Liver (tissue), 9 donors: Measurements from ENCODE around the gene PIP5KL1. TPM values are rescaled to one million over a fixed set of nuclear protein-coding genes. Genes with fewer than 3 reads are reported as not detected.

Source experiments
- DNase-seq: peaks from one replicate; pipeline ENCODE4 v3.0.0-alpha.2; 2017; ENCODE audit warnings: low spot score
- H3K27ac ChIP-seq, 2 donors: one replicate each; pipeline ENCODE4 v1.7.0; 2013; ENCODE audit warnings: inconsistent platforms in 2 of 2, low read length in 2 of 2, control low read depth in 1 of 2, low read depth in 1 of 2, mild to moderate bottlenecking in 1 of 2
- H3K27me3 ChIP-seq, 4 donors: one replicate each; pipeline versions ENCODE4 v1.6.1 to v1.7.0; 2013; ENCODE audit warnings: low read length in 3 of 4, inconsistent platforms in 1 of 4, mild to moderate bottlenecking in 1 of 4, moderate library complexity in 1 of 4; ENCODE audit not compliant: control insufficient read depth in 4 of 4, insufficient read depth in 4 of 4
- H3K36me3 ChIP-seq, 4 donors: one replicate each; pipeline versions ENCODE4 v1.6.1 to v1.7.0; 2013; ENCODE audit warnings: low read length in 3 of 4, mild to moderate bottlenecking in 3 of 4, low read depth in 1 of 4, moderate library complexity in 1 of 4; ENCODE audit not compliant: control insufficient read depth in 4 of 4, insufficient read depth in 3 of 4
- H3K4me1 ChIP-seq, 4 donors: one replicate each; pipeline versions ENCODE4 v1.6.1 to v1.7.0; 2013; ENCODE audit warnings: low read length in 3 of 4, mild to moderate bottlenecking in 3 of 4, moderate library complexity in 1 of 4; ENCODE audit not compliant: control insufficient read depth in 4 of 4, insufficient read depth in 4 of 4
- H3K4me3 ChIP-seq, 3 donors: one replicate each; pipeline versions ENCODE4 v1.6.1 to v1.7.0; 2013; ENCODE audit warnings: low read length in 3 of 3, control low read depth in 1 of 3, low read depth in 1 of 3, mild to moderate bottlenecking in 1 of 3
- H3K9ac ChIP-seq, 2 donors: one replicate each; pipeline ENCODE4 v1.7.0; 2013; ENCODE audit warnings: low read length in 2 of 2, mild to moderate bottlenecking in 2 of 2, moderate library complexity in 2 of 2, control low read depth in 1 of 2, low read depth in 1 of 2
- H3K9me3 ChIP-seq, 4 donors: one replicate each; pipeline versions ENCODE4 v1.6.1 to v1.7.0; 2013; ENCODE audit warnings: low read length in 3 of 4; ENCODE audit not compliant: control insufficient read depth in 4 of 4
- EGR1 ChIP-seq, 2 donors: IDR thresholded peaks; 2 replicates each; pipeline ENCODE4 v1.6.1; 2016 to 2018; ENCODE audit warnings: antibody characterized with exemption in 2 of 2, low read depth in 2 of 2
- GABPA ChIP-seq, 2 donors: IDR thresholded peaks in 1 of 2; conservative IDR thresholded peaks in 1 of 2; 2 replicates each; pipeline ENCODE4 v1.6.1; 2016; ENCODE audit warnings: antibody characterized with exemption in 2 of 2, mild to moderate bottlenecking in 1 of 2, moderate library complexity in 1 of 2
- HNF4A ChIP-seq, 2 donors: conservative IDR thresholded peaks; 2 replicates each; pipeline ENCODE4 v1.6.1; 2016; ENCODE audit warnings: antibody characterized with exemption in 2 of 2, mild to moderate bottlenecking in 2 of 2
- HNF4G ChIP-seq: IDR thresholded peaks from 2 replicates; pipeline ENCODE4 v1.6.1; 2016; ENCODE audit warnings: antibody characterized with exemption
- MAX ChIP-seq: IDR thresholded peaks from 2 replicates; pipeline ENCODE4 v1.6.1; 2016; ENCODE audit warnings: antibody characterized with exemption
- RAD21 ChIP-seq, 2 donors: IDR thresholded peaks; 2 replicates each; pipeline ENCODE4 v1.6.1; 2016; ENCODE audit warnings: antibody characterized with exemption in 2 of 2, mild to moderate bottlenecking in 2 of 2
- RXRA ChIP-seq, 2 donors: IDR thresholded peaks; 2 replicates each; pipeline ENCODE4 v1.6.1; 2017 to 2018; ENCODE audit warnings: antibody characterized with exemption in 2 of 2, mild to moderate bottlenecking in 1 of 2
- YY1 ChIP-seq: IDR thresholded peaks from 2 replicates; pipeline ENCODE4 v1.6.1; 2016; ENCODE audit warnings: antibody characterized with exemption, mild to moderate bottlenecking
- WGBS: extraction: QIAGEN DNeasy Blood & Tissue Kit; methylation state at CpG from one replicate; pipeline ENCODE4 v1.1.7; 2013; 5-methylcytosine and 5-hydroxymethylcytosine counted together
- polyA plus RNA-seq, 2 donors: library from polyadenylated mRNA; stranded (reverse) in 1 of 2; unstranded in 1 of 2; fragments of 200-250 nt in 1 of 2; fragments of >200 nt in 1 of 2; fragmentation: Nextera tagmentation in 1 of 2; extraction: Ambion mirVana in 1 of 2; gene quantifications; one replicate each; pipeline versions ENCODE4 v1.2.1 to v1.2.3, GENCODE V29; 2013 to 2015
- total RNA-seq, 2 donors: library from RNA; depleted of rRNA; stranded (reverse); fragments of >200 nt; gene quantifications; one replicate each; pipeline ENCODE4 v1.2.3, GENCODE V29; 2014
- TF ChIP-seq, protein P1 (sequence below): IDR thresholded peaks from 2 replicates; pipeline ENCODE4 v1.6.1; 2016; ENCODE audit warnings: antibody characterized with exemption
- TF ChIP-seq, protein P2 (sequence below): IDR thresholded peaks from 2 replicates; pipeline ENCODE4 v1.6.1; 2016; ENCODE audit warnings: antibody characterized with exemption
- TF ChIP-seq, protein P3 (sequence below): fragments of 150-350 bp; IDR thresholded peaks from 2 replicates; pipeline ENCODE4 v1.5.1; 2017; ENCODE audit warnings: improper control_type of control experiment, low read depth, low read length; ENCODE audit not compliant: missing input control
- donor health status: healthy.
- donor health status: healthy.
- donor health status: healthy.
- donor health status: healthy.
- donor health status: healthy.

The PIP5KL1 gene
- total and polyA plus RNA-seq, 4 donors: 0.06 to 1.5 (median 0.49) TPM

- Histone ChIP-seq H3K4me1 (peaks cover 3 to 24% (median 19%) of the 10 kb centered on the region in 4 donors), H3K9ac (no peak overlapping the region), H3K9me3 (no peaks in the 10 kb centered on the region), H3K4me3 (no peak overlapping the region), H3K36me3 (peaks cover 0 to 1% (median 0%) of the 10 kb centered on the region in 4 donors), H3K27me3 (no peaks in the 10 kb centered on the region), H3K27ac (no peak overlapping the region)
- 84% methylated on average over 4 of the region's 4 CpGs for WGBS
- no peak for DNase-seq
- no peak for TF ChIP-seq RAD21 (IDR thresholded peaks at IDR 0.05)
- no peak for TF ChIP-seq RXRA (IDR thresholded peaks at IDR 0.05)
- no peak for TF ChIP-seq EGR1 (IDR thresholded peaks at IDR 0.05; ENCODE audit: low read depth in 2 of 2)
- TF ChIP-seq, protein P1, sequence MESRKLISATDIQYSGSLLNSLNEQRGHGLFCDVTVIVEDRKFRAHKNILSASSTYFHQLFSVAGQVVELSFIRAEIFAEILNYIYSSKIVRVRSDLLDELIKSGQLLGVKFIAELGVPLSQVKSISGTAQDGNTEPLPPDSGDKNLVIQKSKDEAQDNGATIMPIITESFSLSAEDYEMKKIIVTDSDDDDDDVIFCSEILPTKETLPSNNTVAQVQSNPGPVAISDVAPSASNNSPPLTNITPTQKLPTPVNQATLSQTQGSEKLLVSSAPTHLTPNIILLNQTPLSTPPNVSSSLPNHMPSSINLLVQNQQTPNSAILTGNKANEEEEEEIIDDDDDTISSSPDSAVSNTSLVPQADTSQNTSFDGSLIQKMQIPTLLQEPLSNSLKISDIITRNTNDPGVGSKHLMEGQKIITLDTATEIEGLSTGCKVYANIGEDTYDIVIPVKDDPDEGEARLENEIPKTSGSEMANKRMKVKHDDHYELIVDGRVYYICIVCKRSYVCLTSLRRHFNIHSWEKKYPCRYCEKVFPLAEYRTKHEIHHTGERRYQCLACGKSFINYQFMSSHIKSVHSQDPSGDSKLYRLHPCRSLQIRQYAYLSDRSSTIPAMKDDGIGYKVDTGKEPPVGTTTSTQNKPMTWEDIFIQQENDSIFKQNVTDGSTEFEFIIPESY: no peak
- TF ChIP-seq, protein P2, sequence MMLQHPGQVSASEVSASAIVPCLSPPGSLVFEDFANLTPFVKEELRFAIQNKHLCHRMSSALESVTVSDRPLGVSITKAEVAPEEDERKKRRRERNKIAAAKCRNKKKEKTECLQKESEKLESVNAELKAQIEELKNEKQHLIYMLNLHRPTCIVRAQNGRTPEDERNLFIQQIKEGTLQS: no peak
- TF ChIP-seq, protein P3, sequence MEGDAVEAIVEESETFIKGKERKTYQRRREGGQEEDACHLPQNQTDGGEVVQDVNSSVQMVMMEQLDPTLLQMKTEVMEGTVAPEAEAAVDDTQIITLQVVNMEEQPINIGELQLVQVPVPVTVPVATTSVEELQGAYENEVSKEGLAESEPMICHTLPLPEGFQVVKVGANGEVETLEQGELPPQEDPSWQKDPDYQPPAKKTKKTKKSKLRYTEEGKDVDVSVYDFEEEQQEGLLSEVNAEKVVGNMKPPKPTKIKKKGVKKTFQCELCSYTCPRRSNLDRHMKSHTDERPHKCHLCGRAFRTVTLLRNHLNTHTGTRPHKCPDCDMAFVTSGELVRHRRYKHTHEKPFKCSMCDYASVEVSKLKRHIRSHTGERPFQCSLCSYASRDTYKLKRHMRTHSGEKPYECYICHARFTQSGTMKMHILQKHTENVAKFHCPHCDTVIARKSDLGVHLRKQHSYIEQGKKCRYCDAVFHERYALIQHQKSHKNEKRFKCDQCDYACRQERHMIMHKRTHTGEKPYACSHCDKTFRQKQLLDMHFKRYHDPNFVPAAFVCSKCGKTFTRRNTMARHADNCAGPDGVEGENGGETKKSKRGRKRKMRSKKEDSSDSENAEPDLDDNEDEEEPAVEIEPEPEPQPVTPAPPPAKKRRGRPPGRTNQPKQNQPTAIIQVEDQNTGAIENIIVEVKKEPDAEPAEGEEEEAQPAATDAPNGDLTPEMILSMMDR: no peak
These were observed 5.2 kb upstream of the PIP5KL1 start for GRCh38 chr9:127935765-127936221.

DNA sequence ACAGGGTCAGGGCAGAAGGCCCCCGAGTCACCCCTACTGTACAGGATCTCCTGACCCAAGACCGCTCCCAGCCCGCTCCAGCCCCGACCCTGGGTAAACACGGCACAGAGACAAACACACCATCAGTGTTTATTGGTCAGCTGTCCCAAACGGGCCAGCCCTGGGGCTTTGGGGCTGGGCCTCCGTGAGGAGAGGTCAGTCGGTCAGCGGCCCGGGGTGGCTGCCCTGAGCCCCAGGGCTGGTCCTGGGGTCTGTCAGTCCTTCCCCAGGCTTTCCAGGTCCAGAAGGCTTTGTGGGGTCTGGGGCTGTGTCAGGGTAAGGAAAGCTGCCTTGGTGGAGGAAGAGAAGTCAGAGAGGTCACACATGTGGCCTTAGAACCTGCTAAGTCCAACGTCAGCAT, 4.4 kb upstream of the PIP5KL1 start:
- Histone ChIP-seq H3K27ac (no peak overlapping the region), H3K9ac (no peak overlapping the region), H3K4me1 (peaks cover 3 to 25% (median 19%) of the 10 kb centered on the region in 4 donors), H3K9me3 (no peaks in the 10 kb centered on the region), H3K4me3 (no peak overlapping the region), H3K36me3 (peaks cover 0 to under 1% (median 0%) of the 10 kb centered on the region in 4 donors), H3K27me3 (no peaks in the 10 kb centered on the region)
- no peak for TF ChIP-seq HNF4G
- TF ChIP-seq HNF4A (conservative IDR thresholded peaks at IDR 0.05): no peak
- TF ChIP-seq, protein P3: no peak
- TF ChIP-seq YY1: no peak
- TF ChIP-seq MAX: no peak
- TF ChIP-seq GABPA (IDR thresholded peaks at IDR 0.05 in 1 of 2, conservative IDR thresholded peaks at IDR 0.05 in 1 of 2): no peak
- TF ChIP-seq, protein P1: no peak
- no peak for DNase-seq
- WGBS: 72% methylated on average over 11 of the region's 11 CpGs
